Lower lobe of right lung (tissue), 2 donors: ENCODE measurements around the gene HDAC8. TPM values are rescaled to one million over a fixed set of nuclear protein-coding genes. Genes with fewer than 3 reads are reported as not detected.

ENCODE experiments used
- ATAC-seq, 2 donors: fragments of 200-7000 bp; cut with Tn5 transposase; one replicate each; pipeline ENCODE4 v1.9.1; 2020 to 2022; ENCODE audit warnings: mild to moderate bottlenecking in 2 of 2, moderate library complexity in 2 of 2
- DNase-seq: peaks from one replicate; pipeline ENCODE4 v3.0.0-alpha.2; 2020
- H3K27ac ChIP-seq: fragments of 200-600 bp; one replicate; pipeline ENCODE4 v1.8.0; 2022
- H3K27me3 ChIP-seq: fragments of 200-600 bp; one replicate; pipeline ENCODE4 v1.8.0; 2022; ENCODE audit warnings: low read depth
- H3K36me3 ChIP-seq: fragments of 200-600 bp; one replicate; pipeline ENCODE4 v1.8.0; 2022; ENCODE audit warnings: mild to moderate bottlenecking
- H3K4me1 ChIP-seq: fragments of 200-600 bp; one replicate; pipeline ENCODE4 v1.8.0; 2022
- H3K4me3 ChIP-seq: fragments of 200-600 bp; one replicate; pipeline ENCODE4 v1.8.0; 2022; ENCODE audit warnings: mild to moderate bottlenecking
- H3K9me3 ChIP-seq: fragments of 200-600 bp; one replicate; pipeline ENCODE4 v1.8.0; 2022
- intact Hi-C: fragments of 100-400 bp; cut with DNase I; formaldehyde crosslinking; loops from one replicate; pipeline ENCODE4 v1.11.0; 2022
- total RNA-seq: library from RNA; stranded (reverse); fragmentation: NEBNext Ultra II Directional; extraction: Animal tissue kit (Norgen Biotek cat#: 25700); gene quantifications from one replicate; pipeline ENCODE4 v1.2.1, GENCODE V29; 2021
- TF ChIP-seq, protein P1 (sequence below): fragments of 200-600 bp; IDR thresholded peaks from one replicate; pipeline ENCODE4 v1.8.0; 2022; ENCODE audit warnings: antibody characterized with exemption, mild to moderate bottlenecking
- donor health status: DM: no; HTN: yes; CAD: no; lungs with severe emphysema.

HDAC8 gene
- total RNA-seq, 1 donor from 2014 or later, result 26.9 TPM

DNA sequence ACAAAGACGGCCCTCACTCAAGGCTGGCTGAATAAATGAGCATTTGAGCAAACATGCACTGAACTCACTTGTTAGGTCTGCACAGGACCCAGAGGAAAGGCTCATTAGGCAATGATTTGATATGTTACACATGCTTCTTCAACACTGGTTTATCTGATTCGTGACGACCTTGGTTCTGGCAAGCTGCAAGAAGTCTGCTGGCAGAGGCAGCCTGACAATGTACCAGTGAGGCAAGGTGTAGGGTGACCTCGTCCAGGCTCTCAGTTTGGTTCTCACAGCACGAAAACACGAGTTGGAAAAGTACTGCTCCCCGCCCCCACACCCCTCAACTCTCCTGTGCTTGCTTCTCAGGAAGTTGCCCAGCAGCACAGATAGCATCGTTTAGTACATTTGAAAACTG lies 203.8 kb downstream of the HDAC8 start:
- intact Hi-C loops, result no loop called here
- Histone ChIP-seq H3K4me1 (no peaks in the 10 kb centered on the region), H3K36me3 (no peaks in the 10 kb centered on the region), H3K9me3 (no peaks in the 10 kb centered on the region), H3K4me3 (no peak overlapping the region), H3K27me3 (no peaks in the 10 kb centered on the region), H3K27ac (no peak overlapping the region)
- DNase-seq (no peak), ATAC-seq (no peak)
- TF ChIP-seq, protein P1, sequence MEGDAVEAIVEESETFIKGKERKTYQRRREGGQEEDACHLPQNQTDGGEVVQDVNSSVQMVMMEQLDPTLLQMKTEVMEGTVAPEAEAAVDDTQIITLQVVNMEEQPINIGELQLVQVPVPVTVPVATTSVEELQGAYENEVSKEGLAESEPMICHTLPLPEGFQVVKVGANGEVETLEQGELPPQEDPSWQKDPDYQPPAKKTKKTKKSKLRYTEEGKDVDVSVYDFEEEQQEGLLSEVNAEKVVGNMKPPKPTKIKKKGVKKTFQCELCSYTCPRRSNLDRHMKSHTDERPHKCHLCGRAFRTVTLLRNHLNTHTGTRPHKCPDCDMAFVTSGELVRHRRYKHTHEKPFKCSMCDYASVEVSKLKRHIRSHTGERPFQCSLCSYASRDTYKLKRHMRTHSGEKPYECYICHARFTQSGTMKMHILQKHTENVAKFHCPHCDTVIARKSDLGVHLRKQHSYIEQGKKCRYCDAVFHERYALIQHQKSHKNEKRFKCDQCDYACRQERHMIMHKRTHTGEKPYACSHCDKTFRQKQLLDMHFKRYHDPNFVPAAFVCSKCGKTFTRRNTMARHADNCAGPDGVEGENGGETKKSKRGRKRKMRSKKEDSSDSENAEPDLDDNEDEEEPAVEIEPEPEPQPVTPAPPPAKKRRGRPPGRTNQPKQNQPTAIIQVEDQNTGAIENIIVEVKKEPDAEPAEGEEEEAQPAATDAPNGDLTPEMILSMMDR, result no peak

DNA sequence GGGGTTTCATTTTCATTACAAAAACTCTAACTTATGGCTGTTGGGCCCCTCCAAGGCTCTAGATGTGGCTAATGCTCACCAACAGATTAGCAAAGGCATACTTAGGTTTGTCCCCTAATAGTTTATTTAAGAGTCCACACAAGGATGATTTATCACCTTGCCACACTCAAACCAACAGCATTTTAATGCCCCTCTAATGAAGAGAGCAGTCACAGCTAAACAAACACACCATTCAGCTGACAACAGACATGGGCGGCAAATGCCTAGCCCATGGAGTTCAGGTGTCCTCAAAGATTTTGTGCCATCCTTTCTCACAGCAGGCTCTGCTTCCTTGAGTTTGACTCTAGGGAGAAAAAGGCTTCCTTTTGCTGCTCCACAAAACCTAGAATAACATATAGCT lies 205.1 kb downstream of the HDAC8 start:
- H3K4me1 ChIP-seq, result no peaks in the 10 kb centered on the region
- no peak overlapping the region for H3K27ac ChIP-seq
- H3K27me3 ChIP-seq, result no peaks in the 10 kb centered on the region
- H3K36me3 ChIP-seq, result no peaks in the 10 kb centered on the region
- TF ChIP-seq, protein P1, result no peak
- no peaks in the 10 kb centered on the region for H3K9me3 ChIP-seq
- intact Hi-C loops, result no loop called here
- DNase-seq (no peak), ATAC-seq (no peak)
- no peak overlapping the region for H3K4me3 ChIP-seq

DNA sequence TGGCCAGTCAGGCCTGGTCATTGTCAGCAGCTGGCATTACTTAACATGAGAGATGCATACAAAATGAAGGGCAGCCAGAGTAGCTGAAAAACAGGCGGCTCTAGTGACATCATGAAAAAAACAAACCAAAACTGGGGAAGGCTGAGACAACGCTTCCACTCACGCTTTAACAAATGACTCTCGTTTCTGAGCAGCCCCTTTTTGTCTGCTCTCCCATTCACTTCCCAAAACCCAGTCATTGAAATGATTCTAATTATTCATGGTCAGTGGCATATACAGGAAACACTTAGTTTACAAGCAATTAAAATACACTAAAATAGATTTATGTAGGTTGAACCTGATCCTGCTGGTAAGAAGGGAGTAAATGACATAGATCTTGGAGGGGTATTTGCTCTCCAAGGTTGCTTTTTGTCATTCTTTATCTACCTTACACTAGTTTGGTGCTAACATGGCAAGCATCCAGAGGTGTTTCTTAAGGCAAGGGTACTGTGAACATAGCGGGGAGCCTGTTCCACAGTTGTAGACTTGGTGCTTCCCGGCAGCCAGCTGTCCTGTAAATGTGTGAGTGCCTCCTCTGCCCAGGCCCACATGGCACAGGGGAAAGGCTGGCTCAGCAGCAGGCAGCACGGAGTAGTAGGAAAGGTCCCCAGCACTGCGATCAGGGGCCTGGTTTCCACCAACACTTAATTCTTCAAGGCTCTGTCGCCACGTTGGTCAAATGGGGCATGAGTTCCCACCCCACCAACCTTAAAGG lies 205.8 kb downstream of the HDAC8 start:
- no peaks in the 10 kb centered on the region for H3K27me3 ChIP-seq
- H3K36me3 ChIP-seq, result no peaks in the 10 kb centered on the region
- TF ChIP-seq, protein P1, result no peak
- H3K9me3 ChIP-seq, result no peaks in the 10 kb centered on the region
- no peak for DNase-seq
- no peak overlapping the region for H3K4me3 ChIP-seq
- intact Hi-C loops, result no loop called here
- no peak for ATAC-seq
- H3K27ac ChIP-seq, result no peak overlapping the region
- no peaks in the 10 kb centered on the region for H3K4me1 ChIP-seq

DNA sequence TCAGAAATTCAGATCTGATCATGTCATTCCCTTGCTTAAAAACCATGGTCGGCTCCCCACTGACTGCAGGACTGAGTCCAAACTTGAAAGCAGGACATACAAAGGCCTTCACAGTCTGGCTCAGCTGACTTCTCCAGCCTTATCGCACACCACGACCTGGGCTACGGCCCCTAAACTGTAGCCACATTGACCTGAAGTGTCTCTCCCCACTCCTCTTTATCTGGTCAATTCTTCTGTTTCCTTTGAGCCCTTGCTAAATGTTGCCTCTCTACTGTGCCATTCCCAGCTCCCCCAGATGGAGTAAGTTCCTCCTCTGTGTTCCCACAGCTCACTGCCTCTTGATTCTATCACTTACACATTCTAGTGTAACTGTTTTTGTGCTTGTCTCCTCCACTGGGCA lies 206.5 kb downstream of the HDAC8 start:
- no peak for DNase-seq
- no peaks in the 10 kb centered on the region for H3K9me3 ChIP-seq
- H3K4me3 ChIP-seq, result no peak overlapping the region
- no peaks in the 10 kb centered on the region for H3K4me1 ChIP-seq
- intact Hi-C loops, result no loop called here
- H3K27me3 ChIP-seq, result no peaks in the 10 kb centered on the region
- no peaks in the 10 kb centered on the region for H3K36me3 ChIP-seq
- ATAC-seq, result no peak
- TF ChIP-seq, protein P1, result no peak
- H3K27ac ChIP-seq, result no peak overlapping the region

DNA sequence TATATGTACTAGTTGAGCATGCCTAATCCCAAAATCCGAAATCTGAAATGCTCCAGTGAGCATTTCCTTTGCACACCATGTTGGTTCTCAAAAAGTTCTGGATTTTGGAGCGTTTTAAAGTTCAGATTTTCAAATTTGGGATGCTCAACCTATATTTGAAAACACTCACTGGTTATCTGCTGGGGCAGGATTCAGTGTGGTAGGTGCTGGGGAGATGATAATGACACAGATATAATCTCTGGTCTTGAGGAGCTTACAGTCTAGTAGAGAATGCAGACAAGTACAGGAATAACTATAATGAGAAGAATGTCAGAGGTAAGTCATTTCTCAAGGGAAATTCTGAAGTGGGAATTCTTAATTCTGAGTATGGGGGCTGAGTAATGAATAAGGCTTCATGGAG lies 207.5 kb downstream of the HDAC8 start:
- Histone ChIP-seq H3K27ac (no peak overlapping the region), H3K36me3 (no peaks in the 10 kb centered on the region), H3K4me1 (no peaks in the 10 kb centered on the region), H3K9me3 (no peaks in the 10 kb centered on the region), H3K27me3 (no peaks in the 10 kb centered on the region), H3K4me3 (no peak overlapping the region)
- intact Hi-C loops, result no loop called here
- ATAC-seq (no peak), DNase-seq (no peak)
- TF ChIP-seq, protein P1, result no peak
